H1 (cell line): ENCODE data around the gene SOX8. TPM values are rescaled to one million over a fixed set of nuclear protein-coding genes. Genes with fewer than 3 reads are reported as not detected.

ENCODE experiments used
- CTCF ChIA-PET: fragments of 300-600 bp; sonication (Branson Sonifier 250); formaldehyde crosslinking; loops from one replicate; lab custom pipeline; 2021; ENCODE audit not compliant: partially characterized antibody; lab: Charles Lee
- POLR2A ChIA-PET: fragments of 300-600 bp; sonication (Branson Sonifier 250); formaldehyde crosslinking; loops from one replicate; lab custom pipeline; 2021; ENCODE audit warnings: inconsistent platforms; ENCODE audit not compliant: partially characterized antibody; lab: Charles Lee
- DNase-seq, 2 experiments: peaks; one replicate each; pipeline versions ENCODE4 v3.0.0 to v3.0.0-alpha.2; 2010 to 2022; ENCODE audit warnings: low spot score in 2 of 2, low read depth in 1 of 2, mixed read lengths in 1 of 2
- FAIRE-seq: peaks from 2 replicates; lab custom pipeline; 2011; peaks lifted over from hg19 to GRCh38; lab: Jason Lieb, UNC
- H2AFZ ChIP-seq: 2 replicates; pipeline ENCODE4 v1.8.1; 2012; ENCODE audit warnings: low read length, inconsistent platforms
- H2AK5ac ChIP-seq: 2 replicates; pipeline ENCODE4 v1.6.1; 2013; ENCODE audit warnings: low read depth, low read length
- H2BK120ac ChIP-seq: replicated peaks from 2 replicates; pipeline ENCODE3; 2013; ENCODE audit warnings: low read depth, low read length, inconsistent platforms
- H2BK12ac ChIP-seq: 2 replicates; pipeline ENCODE4 v1.6.1; 2013; ENCODE audit warnings: low read depth, low read length
- H2BK15ac ChIP-seq: 2 replicates; pipeline ENCODE4 v1.6.1; 2013; ENCODE audit warnings: low read length
- H2BK20ac ChIP-seq: 2 replicates; pipeline ENCODE4 v1.6.1; 2013; ENCODE audit warnings: low read length
- H2BK5ac ChIP-seq: 2 replicates; pipeline ENCODE4 v1.6.1; 2013; ENCODE audit warnings: low read depth, low read length
- H3K14ac ChIP-seq: 2 replicates; pipeline ENCODE4 v1.6.1; 2013; ENCODE audit warnings: inconsistent platforms; ENCODE audit not compliant: insufficient read length
- H3K18ac ChIP-seq: 2 replicates; pipeline ENCODE4 v1.6.1; 2013; ENCODE audit warnings: low read length; ENCODE audit errors: extremely low read depth
- H3K23ac ChIP-seq: 2 replicates; pipeline ENCODE4 v1.6.1; 2013; ENCODE audit warnings: inconsistent platforms; ENCODE audit not compliant: insufficient read length
- H3K23me2 ChIP-seq: 2 replicates; pipeline ENCODE4 v1.6.1; 2013; ENCODE audit warnings: low read depth, low read length
- H3K27ac ChIP-seq: 2 replicates; pipeline ENCODE4 v1.6.1; 2011; ENCODE audit warnings: low read depth, low read length, inconsistent platforms
- H3K27me3 ChIP-seq, 4 experiments: replicated peaks in 1 of 4; 1 replicate in 1 of 4; 2 replicates in 3 of 4; pipeline versions ENCODE4 v1.6.1 to v1.8.1; 2011 to 2013; ENCODE audit warnings: low read length in 3 of 4, mild to moderate bottlenecking in 3 of 4, inconsistent platforms in 2 of 4, mixed read lengths in 2 of 4, moderate library complexity in 1 of 4; ENCODE audit not compliant: control insufficient read depth in 3 of 4, insufficient read depth in 3 of 4; ENCODE audit errors: extremely low read depth in 1 of 4
- H3K36me3 ChIP-seq, 4 experiments: 2 replicates each; pipeline versions ENCODE4 v1.6.1 to v1.8.1; 2011 to 2013; ENCODE audit warnings: mild to moderate bottlenecking in 4 of 4, low read length in 3 of 4, moderate library complexity in 2 of 4, control low read depth in 1 of 4, inconsistent platforms in 1 of 4; ENCODE audit not compliant: insufficient read depth in 4 of 4, control insufficient read depth in 2 of 4
- H3K4ac ChIP-seq: replicated peaks from 2 replicates; pipeline ENCODE3; 2013; ENCODE audit warnings: low read length, low read depth, mixed read lengths, inconsistent platforms; ENCODE audit not compliant: insufficient read length
- H3K4me1 ChIP-seq, 4 experiments: replicated peaks in 1 of 4; 1 replicate in 1 of 4; 2 replicates in 3 of 4; pipeline versions ENCODE4 v1.6.1 to v1.8.1; 2011 to 2013; ENCODE audit warnings: low read length in 3 of 4, inconsistent platforms in 2 of 4, mixed read lengths in 1 of 4; ENCODE audit not compliant: insufficient read depth in 4 of 4, control insufficient read depth in 3 of 4
- H3K4me2 ChIP-seq, 2 experiments: 2 replicates each; pipeline versions ENCODE4 v1.6.1 to v1.8.1; 2011 to 2013; ENCODE audit warnings: low read depth in 2 of 2, low read length in 2 of 2, control low read depth in 1 of 2, inconsistent platforms in 1 of 2, mild to moderate bottlenecking in 1 of 2; ENCODE audit not compliant: insufficient read depth in 1 of 2
- H3K4me3 ChIP-seq, 4 experiments: fragments of 200-600, 300-600 bp in 1 of 4; sonication (generic), shearing (Covaris generic), sonication (Bioruptor Twin) in 1 of 4; 2 replicates each; pipeline versions ENCODE4 v1.5.1 to v1.8.1; 2011 to 2016; ENCODE audit warnings: low read length in 4 of 4, low read depth in 3 of 4, control low read depth in 2 of 4, inconsistent platforms in 2 of 4, mild to moderate bottlenecking in 2 of 4, mixed read lengths in 1 of 4, moderate library complexity in 1 of 4; ENCODE audit not compliant: insufficient read depth in 2 of 4; ENCODE audit errors: extremely low read depth in 1 of 4
- H3K56ac ChIP-seq: replicated peaks from 2 replicates; pipeline ENCODE3; 2013; ENCODE audit warnings: low read depth, mild to moderate bottlenecking, mixed read lengths, low read length, inconsistent platforms; ENCODE audit not compliant: insufficient read length
- H3K79me1 ChIP-seq: 2 replicates; pipeline ENCODE4 v1.6.1; 2013; ENCODE audit warnings: low read depth, low read length, control low read depth
- H3K79me2 ChIP-seq, 2 experiments: 2 replicates each; pipeline versions ENCODE4 v1.6.1 to v1.8.1; 2012 to 2013; ENCODE audit warnings: low read length in 2 of 2, mild to moderate bottlenecking in 2 of 2, inconsistent platforms in 1 of 2; ENCODE audit not compliant: insufficient read depth in 2 of 2, control insufficient read depth in 1 of 2
- H3K9ac ChIP-seq, 4 experiments: replicated peaks in 1 of 4; 1 replicate in 1 of 4; 2 replicates in 3 of 4; pipeline versions ENCODE4 v1.6.1 to v1.8.1; 2011 to 2013; ENCODE audit warnings: low read depth in 3 of 4, low read length in 3 of 4, control low read depth in 2 of 4, mild to moderate bottlenecking in 2 of 4, moderate library complexity in 2 of 4, inconsistent platforms in 1 of 4; ENCODE audit errors: extremely low read depth in 1 of 4
- H3K9me3 ChIP-seq, 2 experiments: 2 replicates each; pipeline versions ENCODE4 v1.6.1 to v1.8.1; 2012 to 2013; ENCODE audit warnings: mild to moderate bottlenecking in 2 of 2, moderate library complexity in 2 of 2, control low read depth in 1 of 2, inconsistent platforms in 1 of 2, low read depth in 1 of 2, low read length in 1 of 2, mixed read lengths in 1 of 2; ENCODE audit not compliant: insufficient read depth in 2 of 2
- H4K20me1 ChIP-seq, 2 experiments: replicated peaks in 1 of 2; 2 replicates each; pipeline versions ENCODE3 to v1.8.1; 2011 to 2013; ENCODE audit warnings: inconsistent platforms in 2 of 2, low read length in 2 of 2, mild to moderate bottlenecking in 1 of 2; ENCODE audit not compliant: insufficient read depth in 2 of 2, control insufficient read depth in 1 of 2
- H4K5ac ChIP-seq: 2 replicates; pipeline ENCODE4 v1.6.1; 2013; ENCODE audit warnings: low read length, low read depth, mixed read lengths, inconsistent platforms; ENCODE audit not compliant: insufficient read length
- H4K8ac ChIP-seq: 2 replicates; pipeline ENCODE4 v1.8.0; 2013; ENCODE audit warnings: mild to moderate bottlenecking, moderate library complexity, low read length, inconsistent platforms; ENCODE audit not compliant: insufficient read depth; ENCODE audit errors: extremely low read depth
- H4K91ac ChIP-seq: replicated peaks from 2 replicates; pipeline ENCODE3; 2013; ENCODE audit warnings: low read length, mixed read lengths, inconsistent platforms; ENCODE audit not compliant: insufficient read length
- JUN ChIP-seq: IDR thresholded peaks from 2 replicates; pipeline ENCODE4 v1.6.1; 2011; ENCODE audit warnings: low read depth, mild to moderate bottlenecking, improper control_type of control experiment, low read length
- KDM1A ChIP-seq: fragments of 200-600, 300-600 bp; sonication (generic); IDR thresholded peaks from 2 replicates; pipeline ENCODE4 v1.7.1; 2016; ENCODE audit warnings: mild to moderate bottlenecking, low read length, borderline replicate concordance
- WGBS, 2 experiments: shearing (Covaris generic) in 1 of 2; methylation state at CpG; one replicate each; pipeline versions ENCODE4 v1.1.6 to v1.1.7; 2013 to 2015; ENCODE audit warnings: low lambda C conversion rate in 2 of 2, mixed read lengths in 2 of 2, inconsistent platforms in 1 of 2, low coverage in 1 of 2, missing lambda C conversion rate in 1 of 2; ENCODE audit not compliant: insufficient replicate concordance in 2 of 2, insufficient coverage in 1 of 2, insufficient read length in 1 of 2; ENCODE audit errors: extremely low coverage in 1 of 2, missing lambda C conversion rate in 1 of 2; 5-methylcytosine and 5-hydroxymethylcytosine counted together
- polyA plus RNA-seq, 7 experiments: library from polyadenylated mRNA; depleted of rRNA in 3 of 7; stranded (reverse) in 5 of 7; unstranded in 2 of 7; fragments of >200 nt in 5 of 7; fragments of 200-250 nt in 2 of 7; gene quantifications; 1 replicate in 5 of 7; 2 replicates in 1 of 7; 4 replicates in 1 of 7; pipeline versions ENCODE4 v1.2.1 to v1.2.3, GENCODE V29; 2011 to 2013; ENCODE audit warnings: missing spikeins in 2 of 7, mixed read lengths in 2 of 7
- total RNA-seq: library from RNA; stranded (reverse); fragmentation: NEBNext Ultra II Directional; extraction: Animal tissue kit (Norgen Biotek cat#: 25700); gene quantifications from 2 replicates; pipeline ENCODE4 v1.2.1, GENCODE V29; 2021

The SOX8 gene
- total and polyA plus RNA-seq, 2 of the 8 experiments (the other 6 are each of a cell fraction or from before 2014, with no cell fraction given): 2.2 to 5.7 TPM

DNA sequence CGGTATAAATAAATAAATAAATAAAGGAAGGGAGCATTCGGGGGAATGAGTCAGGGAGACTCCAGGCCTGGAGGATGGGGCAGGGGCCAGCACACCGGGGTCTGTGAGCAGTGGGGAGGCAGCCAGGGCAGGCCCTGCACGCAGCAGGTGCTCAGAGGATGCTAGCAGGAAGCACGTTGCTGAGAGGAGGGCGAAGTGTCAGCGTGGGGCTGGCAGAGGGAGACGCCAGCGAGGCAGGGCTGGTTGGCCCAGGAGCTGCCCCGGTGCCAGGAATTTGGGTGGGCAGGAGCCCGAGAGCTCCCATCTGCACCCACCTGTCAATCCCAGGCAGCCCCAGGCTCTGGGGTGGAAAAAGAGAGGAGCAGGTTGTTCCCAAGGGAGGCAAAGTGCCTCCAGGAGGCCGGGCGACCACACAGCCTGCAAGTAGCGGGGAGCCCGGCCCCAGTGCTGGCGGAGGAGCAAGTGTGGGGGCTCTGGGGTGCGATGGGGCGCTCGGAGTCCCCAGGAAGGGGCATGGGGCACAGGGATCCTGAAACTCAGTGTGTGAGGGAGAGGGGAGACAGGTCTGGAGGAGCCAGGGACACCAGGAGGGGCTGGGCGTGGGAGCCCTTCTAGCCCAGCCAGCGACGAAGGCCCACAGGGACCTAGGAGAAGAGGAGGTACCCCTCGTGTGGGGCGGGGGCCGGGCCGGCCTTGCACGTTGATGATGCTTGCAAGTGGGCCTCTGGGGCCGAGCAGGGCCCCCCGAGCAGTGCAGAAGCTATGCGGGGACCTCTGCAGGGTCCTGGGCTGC lies 28.0 kb downstream of the SOX8 start:
- Histone ChIP-seq H3K27me3 (no peaks in the 10 kb centered on the region), H3K4me2 (no peak overlapping the region), H3K9me3 (no peaks in the 10 kb centered on the region), H2BK5ac (no peak overlapping the region), H3K56ac (no peak overlapping the region), H3K79me2 (no peaks in the 10 kb centered on the region), H4K8ac (no peak overlapping the region; the same call in 1 of the 2 replicates), H2AFZ (no peak overlapping the region), H4K91ac (no peak overlapping the region), H2BK20ac (no peak overlapping the region), H3K18ac (no peak overlapping the region), H4K20me1 (no peaks in the 10 kb centered on the region), H3K4me3 (no peak overlapping the region), H2BK12ac (no peak overlapping the region), H2BK15ac (no peak overlapping the region), H3K23me2 (no peaks in the 10 kb centered on the region), H3K36me3 (no peaks in the 10 kb centered on the region), H4K5ac (no peak overlapping the region), H3K9ac (no peak overlapping the region), H3K79me1 (no peaks in the 10 kb centered on the region), H3K4ac (no peak overlapping the region), H3K23ac (no peak overlapping the region), H3K27ac (no peak overlapping the region), H2BK120ac (no peak overlapping the region), H2AK5ac (no peak overlapping the region), H3K4me1 (0 out of 7 replicates have a peak, but pooled peaks cover 0 to 2% (median 0%) of the 10 kb centered on the region in 4 experiments), H3K14ac (no peak overlapping the region)
- DNase-seq (no peak), FAIRE-seq (no peak)
- ChIA-PET POLR2A (no interaction called here), CTCF (no interaction called here)
- 95% methylated on average over 20 of the region's 30 CpGs; no CpG with 5 or more reads in 1 of the 2 experiments for WGBS, 2 experiments
- TF ChIP-seq KDM1A: no peak
- TF ChIP-seq JUN: no peak
